Suppressor macrophage treated with lipopolysaccharide for 4 hours (primary cell): Measurements from ENCODE around the gene TPRX1.
A peak's percentile ranks its signal among the peaks of the same experiment; 100 is the strongest.
"Not testable (repeated sequence)": the region's sequence is repeated elsewhere in the genome, so short reads cannot be mapped to it uniquely, and the experiment has no call there.

Experiments
- DNase-seq: peaks from one replicate; pipeline ENCODE4 v3.0.0-alpha.2; 2020

The TPRX1 gene, protein sequence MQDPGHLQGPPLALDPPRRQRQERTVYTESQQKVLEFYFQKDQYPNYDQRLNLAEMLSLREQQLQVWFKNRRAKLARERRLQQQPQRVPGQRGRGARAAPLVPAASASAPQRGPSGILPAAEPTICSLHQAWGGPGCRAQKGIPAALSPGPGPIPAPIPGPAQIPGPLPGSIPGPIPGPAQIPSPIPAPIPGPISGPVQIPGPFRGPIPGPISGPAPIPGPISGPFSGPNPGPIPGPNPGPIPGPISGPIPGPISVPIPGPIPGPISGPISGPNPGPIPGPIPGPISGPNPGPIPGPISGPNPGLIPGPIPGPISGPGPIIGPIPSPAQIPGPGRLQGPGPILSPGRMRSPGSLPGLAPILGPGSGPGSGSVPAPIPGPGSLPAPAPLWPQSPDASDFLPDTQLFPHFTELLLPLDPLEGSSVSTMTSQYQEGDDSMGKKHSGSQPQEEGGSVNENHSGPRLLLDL

DNA sequence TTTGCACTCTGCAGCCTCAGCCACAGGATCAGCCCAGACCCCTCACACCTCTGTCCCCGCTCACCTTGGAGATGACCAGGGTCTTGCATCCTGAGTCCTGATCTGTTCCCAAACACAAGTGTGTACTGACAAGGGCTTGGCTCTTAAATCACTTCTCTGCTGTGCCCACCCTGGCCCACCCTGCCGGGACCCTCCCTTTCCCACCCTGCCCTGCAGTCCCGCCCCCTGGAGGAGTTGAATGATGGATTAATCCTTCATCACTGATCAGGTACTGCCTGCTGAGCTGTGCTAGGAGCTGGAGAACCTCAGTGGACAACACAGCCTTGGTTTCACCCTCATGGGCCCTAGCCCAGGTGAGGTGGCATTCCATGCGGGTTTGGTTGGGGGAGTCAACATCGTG, at the start of gene TPRX1:
TSS of gene TPRX1 (minus strand) at position 101 of the 400 bp plus-strand sequence. CDS start at position 89, 12 bp downstream.
- not testable (repeated sequence) for DNase-seq

DNA sequence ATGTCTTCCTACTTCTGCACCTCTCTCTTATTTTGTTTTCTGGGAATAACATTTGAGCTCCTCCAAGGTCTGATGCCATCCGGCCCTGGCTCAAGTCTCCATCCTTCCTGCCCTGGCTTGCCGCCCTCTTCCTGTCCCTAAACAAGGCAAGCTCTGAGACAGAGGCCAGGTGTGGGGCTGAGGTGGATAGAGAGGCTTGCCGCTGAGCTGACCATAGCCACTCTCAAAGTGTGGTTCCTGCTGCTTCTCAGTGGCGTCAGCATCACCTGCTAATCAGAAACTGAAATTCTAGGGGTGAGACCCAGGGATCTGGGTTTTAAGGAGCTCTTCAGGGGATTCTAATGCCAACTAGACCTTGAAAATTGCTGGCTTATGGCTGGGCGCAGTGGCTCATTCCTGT, 48.7 kb upstream of the TPRX1 start:
- no peak for DNase-seq

DNA sequence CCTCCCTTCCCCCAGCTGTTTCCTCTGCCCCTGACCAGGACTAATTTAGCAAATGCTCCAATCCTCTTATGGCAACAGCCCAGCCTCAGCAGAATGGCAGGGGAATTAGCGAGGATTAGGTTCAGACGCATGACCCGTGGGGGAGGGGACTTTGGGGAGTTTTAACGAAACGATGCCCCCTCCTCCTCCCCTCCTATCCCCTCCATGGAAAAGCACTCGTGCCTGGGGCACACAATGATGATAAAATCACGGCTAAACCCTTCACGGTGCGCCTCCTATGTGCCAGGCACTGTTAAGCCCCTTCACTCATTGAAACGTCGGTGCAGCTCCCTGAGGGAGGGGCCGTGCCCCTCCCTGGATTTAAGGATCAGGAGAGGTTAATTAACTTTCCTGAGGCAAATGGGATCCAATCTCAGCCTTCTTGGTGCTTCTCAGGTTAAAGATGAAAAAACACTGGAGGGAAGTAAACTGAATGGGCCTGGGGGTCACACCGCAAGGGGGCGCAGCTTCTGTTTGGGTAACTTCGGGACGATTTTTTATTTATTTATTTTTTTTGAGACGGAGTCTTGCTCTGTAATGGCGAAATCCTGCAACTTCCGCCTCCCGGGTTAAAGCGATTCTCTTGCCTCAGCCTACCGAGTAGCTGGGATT, 44.6 kb upstream of the TPRX1 start:
- peak; percentile 54 for DNase-seq

DNA sequence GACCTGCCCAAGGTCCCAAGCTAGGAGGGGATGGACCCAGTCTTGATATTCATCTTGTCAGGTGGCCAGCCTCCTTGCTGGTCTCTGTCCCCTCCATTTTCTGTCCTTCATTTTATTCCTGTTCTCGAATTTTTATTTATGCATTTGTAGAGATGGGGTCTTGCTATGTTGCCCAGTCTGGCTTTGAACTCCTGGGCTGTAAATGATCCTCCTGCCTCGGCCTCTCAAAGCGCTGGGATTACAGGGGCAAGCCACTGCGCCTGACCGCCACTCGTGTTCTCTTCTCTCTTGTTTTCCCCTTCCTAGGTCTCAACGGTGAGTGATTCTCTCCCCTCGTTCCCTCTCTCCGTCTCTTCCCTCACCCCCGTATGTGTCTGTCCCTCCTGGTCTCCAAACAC, 44.1 kb upstream of the TPRX1 start:
- DNase-seq, result no peak

DNA sequence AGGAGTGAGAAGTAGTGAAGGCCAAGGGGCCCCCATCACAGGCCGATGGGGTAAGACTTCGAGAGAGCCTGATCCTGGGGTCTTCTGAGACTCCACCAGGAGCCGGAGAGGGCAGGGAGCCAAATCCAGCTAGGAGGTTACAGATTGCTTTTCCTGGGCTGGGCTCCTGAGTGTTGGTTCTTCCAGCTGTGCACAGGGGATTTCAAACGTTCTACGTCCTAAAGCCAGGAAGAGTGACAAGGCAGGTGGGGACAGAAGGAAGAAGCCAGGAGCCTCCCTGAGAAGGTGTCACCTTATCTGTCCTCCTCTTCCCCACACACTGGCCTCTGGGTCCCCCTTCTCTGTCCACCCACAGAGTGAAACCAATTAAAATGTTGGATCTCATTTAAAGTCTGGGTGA, 38.6 kb upstream of the TPRX1 start:
- DNase-seq, result no peak

DNA sequence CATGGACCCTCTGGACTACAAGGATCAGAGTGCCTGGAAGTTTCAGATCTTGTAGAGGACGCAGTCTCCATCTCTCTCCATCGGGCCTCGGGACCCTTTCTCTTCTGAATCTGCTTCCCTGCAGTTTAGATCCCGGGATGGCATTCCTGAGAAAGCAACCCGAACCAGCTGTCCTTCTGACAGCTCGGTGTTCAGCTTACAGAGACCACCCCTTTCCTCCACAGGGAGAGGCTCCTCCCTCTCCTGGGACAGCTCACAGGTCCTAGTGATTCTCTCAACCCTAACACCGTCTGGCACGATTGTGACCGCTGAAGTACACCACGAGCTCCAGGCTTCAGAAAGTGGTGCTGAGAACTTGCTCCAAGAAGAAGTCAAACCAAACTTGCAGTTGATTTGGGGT, 35.6 kb upstream of the TPRX1 start:
- no peak for DNase-seq

DNA sequence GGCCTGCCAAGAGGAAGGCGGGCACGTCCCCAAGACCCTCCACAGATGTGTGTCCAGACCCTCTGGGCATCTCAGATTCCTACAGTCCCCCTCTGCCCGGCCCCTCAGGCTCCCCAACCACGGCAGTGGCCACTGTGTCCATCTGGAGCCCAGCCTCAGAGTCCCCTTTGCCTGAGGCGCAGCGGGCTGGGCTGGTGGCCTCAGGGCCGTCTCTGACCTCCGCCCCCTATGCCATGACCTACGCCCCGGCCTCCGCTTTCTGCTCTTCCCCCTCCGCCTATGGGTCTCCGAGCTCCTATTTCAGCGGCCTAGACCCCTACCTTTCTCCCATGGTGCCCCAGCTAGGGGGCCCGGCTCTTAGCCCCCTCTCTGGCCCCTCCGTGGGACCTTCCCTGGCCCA, 35.1 kb upstream of the TPRX1 start:
- DNase-seq, result no peak

DNA sequence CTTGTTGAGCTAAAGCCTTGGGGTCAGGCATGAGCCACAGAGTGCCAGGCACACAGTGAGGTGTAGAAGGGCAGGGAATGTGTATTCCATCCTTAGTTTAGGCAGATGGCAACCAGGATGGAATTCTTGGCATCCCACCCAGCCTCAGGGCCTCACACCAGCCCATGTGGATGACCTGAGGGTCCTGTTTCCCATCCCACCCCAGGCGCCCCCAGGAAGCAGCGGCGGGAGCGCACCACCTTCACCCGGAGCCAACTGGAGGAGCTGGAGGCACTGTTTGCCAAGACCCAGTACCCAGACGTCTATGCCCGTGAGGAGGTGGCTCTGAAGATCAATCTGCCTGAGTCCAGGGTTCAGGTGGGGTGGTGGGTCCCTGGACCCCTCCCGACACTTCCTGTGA, 31.7 kb upstream of the TPRX1 start:
- DNase-seq, result no peak

DNA sequence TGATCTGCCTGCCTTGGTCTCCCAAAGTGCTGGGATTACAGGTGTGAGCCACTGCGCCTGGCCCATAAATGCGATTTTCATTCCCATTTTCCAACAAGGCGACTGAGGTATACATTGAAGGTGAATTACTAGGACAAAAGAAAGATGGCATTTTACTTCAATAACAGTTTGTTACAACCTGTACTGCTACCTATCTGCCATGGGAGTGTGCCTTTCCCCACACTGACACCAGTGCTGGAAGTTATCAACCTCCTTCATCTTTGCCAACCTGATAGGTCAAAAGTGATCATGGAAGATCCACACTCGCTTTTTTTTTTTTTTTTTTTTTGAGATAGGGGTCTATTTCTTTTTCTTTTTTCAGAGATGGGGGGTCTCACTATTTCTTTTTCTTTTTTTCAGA, 28.4 kb upstream of the TPRX1 start:
- DNase-seq, result no peak

DNA sequence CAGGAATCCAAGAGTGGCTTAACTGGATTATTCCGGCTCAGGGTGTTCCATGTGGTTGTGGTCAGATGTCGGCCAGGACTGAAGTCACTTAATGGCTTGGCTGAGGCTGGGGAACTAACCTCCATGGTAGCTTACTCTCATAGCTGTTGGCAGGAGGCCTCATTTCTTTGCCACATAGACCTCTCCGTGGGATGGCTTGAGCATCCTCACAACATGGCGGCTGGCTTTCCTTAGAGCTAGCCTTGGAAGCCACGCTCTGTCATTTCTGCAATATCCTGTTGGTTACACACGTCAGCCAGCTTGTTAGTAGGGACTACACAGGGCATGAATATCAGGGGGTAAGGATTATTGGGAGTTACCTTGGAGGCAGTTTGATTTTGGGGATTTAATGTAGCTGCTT, 22.4 kb upstream of the TPRX1 start:
- no peak for DNase-seq

DNA sequence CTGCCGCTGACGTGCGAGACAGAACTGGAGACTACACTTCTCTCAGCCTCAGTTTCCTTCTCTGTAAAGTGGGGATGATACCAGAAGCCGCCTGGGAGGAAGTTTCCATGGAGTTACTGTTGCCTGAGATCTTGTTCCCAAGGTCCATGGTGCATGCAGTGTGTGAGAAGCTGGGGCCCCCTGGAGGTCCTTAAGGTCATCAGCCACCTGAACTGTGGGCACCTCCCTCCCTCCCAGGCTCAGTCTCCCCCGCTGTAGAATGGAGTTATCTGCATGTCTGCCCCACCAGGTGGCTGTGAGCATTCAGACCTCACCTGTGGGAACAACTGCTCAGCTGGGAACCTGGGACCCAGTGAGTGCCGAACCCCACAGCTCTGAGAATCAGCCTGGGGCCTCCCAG, 20.0 kb upstream of the TPRX1 start:
- DNase-seq, result no peak

DNA sequence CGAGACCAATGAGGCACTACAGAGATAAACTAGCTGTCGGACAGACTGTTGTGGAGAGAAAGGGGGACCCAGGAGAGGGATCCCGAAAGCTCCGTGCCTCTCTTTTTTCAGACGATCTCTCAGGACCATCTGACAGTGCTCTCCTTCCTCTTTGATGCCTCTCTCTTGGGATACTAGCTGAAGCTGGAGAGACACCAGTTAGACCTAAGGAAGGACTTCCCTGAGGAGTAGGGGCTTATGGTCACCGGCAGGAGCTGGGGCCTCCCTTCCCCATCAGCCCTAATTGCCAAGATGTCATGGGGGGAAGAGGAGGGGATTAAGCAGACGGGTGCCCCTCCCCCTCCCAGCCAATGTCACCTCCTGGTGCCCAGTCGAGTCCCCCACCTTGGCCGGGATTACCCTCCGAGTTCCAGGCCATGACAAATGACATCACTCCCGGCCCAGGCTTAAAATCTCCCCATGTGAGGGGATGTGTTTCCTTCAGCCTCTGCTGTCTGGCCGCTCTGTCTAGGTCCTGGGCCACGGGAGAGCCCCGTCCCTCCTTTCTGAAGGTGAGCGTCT, 17.2 kb upstream of the TPRX1 start, which contains the start of gene CRX:
TSS of gene CRX (plus strand) at position 478 of the 561 bp plus-strand sequence. CDS start 12,507 bp downstream, outside the sequence.
- no peak for DNase-seq

DNA sequence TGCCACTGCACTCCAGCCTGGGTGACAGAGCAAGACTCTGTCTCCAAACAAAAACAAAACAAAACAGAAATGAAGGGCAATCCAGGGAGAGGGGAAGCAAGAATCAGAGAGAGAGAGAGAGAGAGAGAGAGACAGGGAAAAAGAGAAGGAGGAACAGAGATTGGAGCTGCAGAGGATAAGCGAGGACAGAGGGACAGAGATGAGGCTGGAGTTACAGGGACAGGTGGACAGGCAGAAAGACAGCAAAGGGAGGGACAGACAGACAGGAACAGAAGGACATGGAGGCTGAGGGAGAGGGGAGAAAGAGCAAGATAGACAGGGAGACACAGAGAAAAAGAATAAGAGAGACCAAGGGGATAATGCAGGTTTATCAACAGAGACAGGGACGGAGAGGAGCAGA, 16.1 kb upstream of the TPRX1 start:
- DNase-seq, result no peak

DNA sequence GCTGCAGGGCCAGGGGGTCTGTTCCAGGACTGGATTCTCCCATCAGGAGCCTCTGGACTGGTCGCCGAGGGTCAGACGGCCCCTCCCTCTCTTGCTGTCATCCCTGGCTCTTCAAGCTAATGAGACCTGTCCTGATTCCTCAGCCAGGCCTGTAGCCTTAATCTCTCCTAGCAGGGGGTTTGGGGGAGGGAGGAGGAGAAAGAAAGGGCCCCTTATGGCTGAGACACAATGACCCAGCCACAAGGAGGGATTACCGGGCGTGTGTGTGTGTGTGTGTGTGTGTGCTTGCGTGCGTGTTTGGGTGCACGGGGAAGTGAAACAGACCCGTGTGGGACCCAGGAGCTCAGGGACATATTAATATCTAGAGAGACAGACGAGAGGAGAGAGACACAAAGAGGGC, 15.5 kb upstream of the TPRX1 start:
- DNase-seq, result no peak

DNA sequence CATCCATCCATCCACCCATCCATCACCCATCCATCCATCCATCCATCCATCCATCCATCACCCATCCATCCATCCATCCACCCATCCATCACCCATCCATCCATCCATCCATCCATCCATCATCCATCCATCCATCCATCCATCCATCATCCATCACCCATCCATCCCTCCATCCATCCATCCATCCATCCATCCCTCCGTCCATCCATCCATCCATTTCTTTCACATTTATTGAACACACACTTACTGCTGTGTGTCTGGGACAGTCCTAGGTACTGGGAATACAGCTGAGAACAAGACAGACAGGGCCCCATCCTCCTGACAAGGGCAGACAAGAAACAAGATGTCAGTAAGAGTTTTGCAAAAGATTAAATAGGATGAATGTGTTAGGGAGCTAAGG, 13.9 kb upstream of the TPRX1 start:
- DNase-seq, result not testable (repeated sequence)

DNA sequence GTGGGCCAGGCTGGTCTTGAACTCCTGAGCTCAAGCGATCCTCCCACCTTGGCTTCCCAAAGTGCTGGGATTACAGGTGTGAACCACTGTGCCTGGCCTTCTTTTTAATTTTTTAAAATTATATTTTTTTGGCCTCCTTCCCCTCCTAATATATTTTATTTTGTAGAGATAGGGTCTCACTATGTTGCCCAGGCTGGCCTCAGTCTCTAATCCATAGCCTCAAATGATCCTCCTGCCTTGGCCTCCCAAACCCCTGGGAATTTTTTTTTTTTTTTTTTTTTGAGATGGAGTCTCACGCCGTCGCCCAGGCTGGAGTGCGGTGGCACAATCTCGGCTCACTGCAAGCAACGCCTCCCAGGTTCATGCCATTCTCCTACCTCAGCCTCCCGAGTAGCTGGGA, 11.9 kb upstream of the TPRX1 start:
- DNase-seq, result not testable (repeated sequence)

DNA sequence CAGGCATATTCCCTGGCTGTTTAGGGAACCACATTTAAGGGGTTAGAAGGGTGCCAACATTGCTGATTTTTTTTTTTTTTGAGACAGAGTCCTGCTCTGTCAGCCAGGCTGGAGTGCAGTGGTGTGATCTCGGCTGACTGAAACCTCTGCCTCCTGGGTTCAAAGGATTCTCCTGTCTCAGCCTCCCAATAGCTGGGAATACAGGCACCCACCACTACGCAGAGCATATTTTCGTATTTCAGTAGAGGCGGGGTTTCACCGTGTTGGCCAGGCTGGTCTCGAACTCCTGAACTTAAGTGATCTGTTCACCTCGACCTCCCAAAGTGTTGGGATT, 9.6 kb upstream of the TPRX1 start:
- no peak for DNase-seq

DNA sequence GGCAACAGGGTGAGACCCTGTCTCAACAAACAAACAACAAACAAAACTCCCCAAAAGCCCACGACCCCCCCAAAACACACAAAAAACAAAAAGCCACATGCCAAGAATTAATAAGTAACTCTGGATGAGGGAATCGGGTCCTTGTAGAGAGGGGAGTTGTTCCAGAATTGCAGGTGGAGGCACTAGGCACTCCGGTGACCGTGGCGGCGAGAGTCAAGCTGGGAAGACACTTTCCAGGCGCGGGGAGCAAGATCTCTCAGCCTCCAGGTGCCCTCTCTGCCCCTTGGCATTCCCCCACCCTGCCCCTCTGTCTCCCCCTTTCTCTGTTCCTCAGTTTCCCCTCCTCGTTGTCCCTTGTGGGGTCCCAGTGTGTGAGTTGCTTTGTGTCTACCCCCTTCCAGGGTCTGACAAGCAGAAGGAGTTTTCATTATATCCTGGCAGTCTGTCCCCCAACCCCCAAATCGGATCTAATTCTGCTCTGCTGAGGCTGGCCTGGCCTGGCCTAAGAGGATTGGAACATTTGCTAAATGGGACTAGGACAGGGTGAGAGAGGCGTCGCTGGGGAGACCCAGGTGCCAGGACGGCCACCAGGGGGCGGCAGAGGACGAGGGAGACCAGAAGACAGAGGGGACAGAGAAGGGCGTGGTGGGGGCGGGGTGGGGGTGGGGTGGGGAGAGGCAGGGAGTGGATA, 9.1 kb upstream of the TPRX1 start:
- DNase-seq, result peak; percentile 75

DNA sequence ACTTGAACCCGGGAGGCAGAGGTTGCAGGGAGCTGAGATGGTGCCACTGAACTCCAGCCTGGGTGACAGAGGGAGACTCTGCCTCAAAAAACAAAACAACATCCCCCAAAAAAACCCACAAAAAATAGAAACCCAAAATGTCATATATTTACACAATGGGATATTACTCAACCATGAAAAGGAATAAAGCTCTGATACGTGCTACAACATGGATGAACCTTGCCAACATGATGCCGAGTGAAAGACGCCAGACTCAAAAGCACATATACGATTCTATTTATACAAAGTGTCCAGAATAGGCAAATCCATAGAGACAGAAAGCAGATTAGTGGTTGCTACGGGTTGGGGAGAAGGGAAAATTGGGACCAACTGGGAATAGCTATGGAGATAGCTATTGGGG, 2.1 kb upstream of the TPRX1 start:
- DNase-seq, result no peak

DNA sequence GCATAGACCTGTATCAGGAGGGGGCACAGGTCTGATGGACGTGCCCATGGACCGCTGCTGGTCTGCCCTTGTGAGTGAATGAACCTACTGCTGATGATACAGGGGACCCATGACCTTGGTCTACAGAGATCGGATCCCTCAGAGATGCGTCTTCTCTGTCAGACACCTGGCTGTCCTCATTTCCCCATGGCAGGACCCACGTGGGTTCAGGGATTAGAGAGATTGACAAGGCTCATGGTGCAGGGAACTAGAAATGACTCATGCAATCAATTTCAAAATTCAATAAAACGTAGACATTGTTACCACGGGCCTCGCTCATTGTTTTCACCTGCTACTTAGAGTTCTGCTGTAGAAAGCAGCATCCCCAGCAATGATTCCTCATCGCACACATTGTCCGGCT, 962 bp upstream of the TPRX1 start:
- DNase-seq, result no peak

DNA sequence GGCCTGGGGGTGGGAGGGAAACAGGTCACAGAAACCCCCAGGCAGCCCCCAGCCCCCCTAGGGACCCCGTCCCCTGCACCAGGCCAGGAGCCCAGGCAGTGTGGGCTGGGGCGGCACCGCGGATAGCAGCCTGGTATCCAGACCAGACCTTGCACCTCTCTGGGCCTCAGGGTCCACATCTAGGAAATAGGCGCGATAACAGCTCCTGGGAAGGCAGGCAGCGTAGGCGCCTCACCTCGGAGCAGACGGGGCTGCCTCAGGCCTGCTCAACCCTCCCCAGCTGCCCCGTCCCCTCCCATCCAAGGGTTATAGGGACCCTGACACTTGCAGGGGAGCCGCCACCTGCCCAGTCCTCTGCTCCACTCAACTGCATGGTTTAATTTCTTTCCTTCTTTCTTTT, 680 bp downstream of the TPRX1 start:
- not testable (repeated sequence) for DNase-seq

DNA sequence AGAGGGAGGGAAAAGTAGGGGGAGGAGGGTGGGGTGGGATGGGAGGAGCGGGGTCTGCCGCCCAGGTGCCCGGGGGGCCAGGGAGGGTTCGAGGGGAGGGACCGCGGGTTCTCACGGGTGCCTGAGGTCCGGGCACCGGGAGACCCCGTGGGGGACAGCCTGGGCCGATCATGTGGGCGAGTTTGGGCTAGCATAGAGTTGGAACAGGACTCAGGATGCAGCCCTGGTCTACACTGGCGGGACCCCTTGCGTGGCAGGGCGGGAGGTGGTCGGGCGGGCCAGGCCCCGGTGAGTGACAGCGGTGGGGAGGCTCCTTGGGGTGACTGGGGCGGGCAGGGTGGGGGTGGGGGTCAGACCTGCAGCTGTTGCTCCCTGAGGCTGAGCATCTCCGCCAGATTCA, 1.2 kb downstream of the TPRX1 start:
- not testable (repeated sequence) for DNase-seq

DNA sequence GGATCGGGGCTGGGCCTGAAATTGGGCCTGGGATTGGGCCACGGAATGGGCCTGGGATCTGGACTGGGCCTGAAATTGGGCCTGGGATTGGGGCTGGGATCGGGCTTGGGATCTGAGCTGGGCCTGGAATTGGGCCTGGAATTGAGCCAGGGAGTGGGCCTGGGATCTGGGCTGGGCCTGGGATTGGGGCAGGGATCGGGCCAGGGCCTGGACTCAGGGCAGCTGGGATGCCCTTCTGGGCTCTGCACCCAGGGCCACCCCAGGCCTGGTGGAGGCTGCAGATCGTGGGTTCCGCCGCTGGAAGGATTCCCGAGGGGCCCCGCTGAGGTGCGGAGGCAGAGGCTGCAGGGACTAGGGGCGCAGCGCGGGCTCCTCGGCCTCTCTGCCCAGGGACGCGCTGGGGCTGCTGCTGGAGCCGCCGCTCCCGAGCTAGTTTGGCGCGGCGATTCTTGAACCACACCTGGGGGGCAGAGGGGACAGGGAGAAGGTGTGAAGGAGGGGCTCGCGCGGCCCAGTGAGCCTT, 1.8 kb downstream of the TPRX1 start:
- DNase-seq, result no peak
